LNCaP clone FGC (cell line): ENCODE results near the gene ADAM10.

Experiments used
- DNase-seq: peaks from one replicate; pipeline ENCODE4 v3.0.0-alpha.2; 2011; ENCODE audit warnings: low read depth
- H3K4me3 ChIP-seq: 2 replicates; pipeline ENCODE4 v1.5.1; 2011; ENCODE audit warnings: mild to moderate bottlenecking, low read depth, low read length, control low read depth
- TF ChIP-seq, protein P1 (sequence below): IDR thresholded peaks from 2 replicates; pipeline ENCODE4 v1.5.1; 2012; ENCODE audit warnings: mild to moderate bottlenecking; ENCODE audit not compliant: control insufficient read depth, insufficient read depth; ENCODE audit errors: extremely low read depth

The ADAM10 gene

GRCh38 chr15:58572521-58572920 lies 177.0 kb downstream of the ADAM10 start:
- TF ChIP-seq, protein P1, sequence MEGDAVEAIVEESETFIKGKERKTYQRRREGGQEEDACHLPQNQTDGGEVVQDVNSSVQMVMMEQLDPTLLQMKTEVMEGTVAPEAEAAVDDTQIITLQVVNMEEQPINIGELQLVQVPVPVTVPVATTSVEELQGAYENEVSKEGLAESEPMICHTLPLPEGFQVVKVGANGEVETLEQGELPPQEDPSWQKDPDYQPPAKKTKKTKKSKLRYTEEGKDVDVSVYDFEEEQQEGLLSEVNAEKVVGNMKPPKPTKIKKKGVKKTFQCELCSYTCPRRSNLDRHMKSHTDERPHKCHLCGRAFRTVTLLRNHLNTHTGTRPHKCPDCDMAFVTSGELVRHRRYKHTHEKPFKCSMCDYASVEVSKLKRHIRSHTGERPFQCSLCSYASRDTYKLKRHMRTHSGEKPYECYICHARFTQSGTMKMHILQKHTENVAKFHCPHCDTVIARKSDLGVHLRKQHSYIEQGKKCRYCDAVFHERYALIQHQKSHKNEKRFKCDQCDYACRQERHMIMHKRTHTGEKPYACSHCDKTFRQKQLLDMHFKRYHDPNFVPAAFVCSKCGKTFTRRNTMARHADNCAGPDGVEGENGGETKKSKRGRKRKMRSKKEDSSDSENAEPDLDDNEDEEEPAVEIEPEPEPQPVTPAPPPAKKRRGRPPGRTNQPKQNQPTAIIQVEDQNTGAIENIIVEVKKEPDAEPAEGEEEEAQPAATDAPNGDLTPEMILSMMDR: no peak
- DNase-seq: no peak
- H3K4me3 ChIP-seq: no peak overlapping the region

- TF ChIP-seq, protein P1: no peak
- DNase-seq: no peak
- H3K4me3 ChIP-seq: no peak overlapping the region
These were observed 178.0 kb downstream of the ADAM10 start for GRCh38 chr15:58571491-58571890.

GRCh38 chr15:58569455-58569854 lies 180.1 kb downstream of the ADAM10 start:
- TF ChIP-seq, protein P1: no peak
- H3K4me3 ChIP-seq: no peak overlapping the region
- DNase-seq: no peak

DNA sequence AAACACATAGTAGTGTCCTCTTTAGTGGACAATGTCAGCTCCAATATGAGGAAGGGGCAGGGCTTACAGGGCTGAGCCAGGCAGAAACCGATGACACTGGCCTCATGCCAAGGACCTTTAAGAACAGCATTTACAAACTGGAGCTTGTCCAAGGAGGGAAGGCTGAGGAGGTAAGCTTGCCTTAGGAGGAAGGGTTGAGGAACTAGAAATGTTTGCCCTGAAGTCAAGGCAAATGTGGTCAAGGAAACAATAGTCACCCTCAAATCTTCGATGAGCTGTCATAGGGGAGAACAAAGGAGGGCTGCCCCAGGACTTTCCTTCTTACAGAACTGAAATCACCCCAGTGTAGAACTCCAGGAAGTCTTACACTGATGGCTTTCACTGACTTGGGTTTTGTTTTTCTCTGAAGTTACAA lies 181.3 kb downstream of the ADAM10 start:
- no peak overlapping the region for H3K4me3 ChIP-seq
- TF ChIP-seq, protein P1: no peak
- DNase-seq: peak; percentile 76

GRCh38 chr15:58566029-58566428 lies 183.5 kb downstream of the ADAM10 start:
- TF ChIP-seq, protein P1: no peak
- DNase-seq: no peak
- no peak overlapping the region for H3K4me3 ChIP-seq

- no peak overlapping the region for H3K4me3 ChIP-seq
- no peak for DNase-seq
- TF ChIP-seq, protein P1: no peak
These were observed 183.9 kb downstream of the ADAM10 start for GRCh38 chr15:58565619-58566018.

DNA sequence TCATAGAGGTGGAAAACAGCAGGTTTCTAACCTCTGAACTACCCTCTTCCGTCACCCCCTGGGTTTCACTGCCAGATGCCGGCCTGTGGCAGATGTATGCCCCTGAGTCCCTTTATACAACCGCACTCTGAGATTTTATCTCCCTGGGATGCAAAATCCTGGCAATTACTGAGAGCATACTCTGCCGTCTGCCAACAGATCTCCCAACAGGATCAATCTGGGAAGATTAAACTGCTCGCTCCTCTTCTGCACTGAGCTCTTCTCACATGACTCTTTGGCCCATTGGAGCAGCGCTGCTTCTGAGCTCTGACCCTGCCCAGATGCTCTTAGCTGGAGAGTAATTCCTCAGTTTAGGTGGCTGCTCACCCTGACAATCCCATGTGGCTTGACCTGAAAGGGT lies 184.5 kb downstream of the ADAM10 start:
- H3K4me3 ChIP-seq: no peak overlapping the region
- DNase-seq: no peak
- TF ChIP-seq, protein P1: no peak
